Measurements from ENCODE around the gene TSTD1. TPM values are rescaled to one million over a fixed set of nuclear protein-coding genes. Genes with fewer than 3 reads are reported as not detected.

Gene TSTD1
- total and polyA plus RNA-seq, 2 experiments from 2014 or later, result 94.9 to 244 TPM

GRCh38 chr1:161077426-161077825 lies 38.7 kb upstream of the TSTD1 start (continued):
- TF ChIP-seq CTCF (conservative IDR thresholded peaks at IDR 0.05; ENCODE audit: low read depth in 2 of 2), result no peak
- TF ChIP-seq ETS1 (IDR thresholded peaks at IDR 0.05), result no peak

- no peaks in the 10 kb centered on the region; the same call in 1 of the 2 replicates for H3K9me2 ChIP-seq (ENCODE audit: insufficient read depth)
- H3K4me2 ChIP-seq, result no peak overlapping the region
- no peaks in the 10 kb centered on the region for H3K36me3 ChIP-seq (ENCODE audit: insufficient read depth)
- Mint-ChIP-seq H3K36me3 (ENCODE audit: low read depth) (no peaks in the 10 kb centered on the region), H3K27ac (no peak overlapping the region), H3K27me3 (ENCODE audit: insufficient read depth, low read depth, poor library complexity) (peaks cover 15% of the 10 kb centered on the region), H3K9me3 (no peaks in the 10 kb centered on the region), H3K4me1 (peaks cover 8% of the 10 kb centered on the region), H3K4me3 (no peak overlapping the region)
- H4K20me1 ChIP-seq (replicated peaks; ENCODE audit: insufficient read depth), result no peaks in the 10 kb centered on the region
- no peak overlapping the region for H3K4me3 ChIP-seq
- DNase-seq (ENCODE audit: low spot score) (no peak), ATAC-seq (no peak)
- H3K79me2 ChIP-seq (replicated peaks; ENCODE audit: insufficient read depth), result no peaks in the 10 kb centered on the region
- H3K27ac ChIP-seq (ENCODE audit: low read depth), result no peak overlapping the region
- no peak overlapping the region for H2AFZ ChIP-seq
- peaks cover 8% of the 10 kb centered on the region; the same call in 1 of the 2 replicates for H3K4me1 ChIP-seq (ENCODE audit: insufficient read depth)
- peaks cover 5% of the 10 kb centered on the region; the same call in 1 of the 2 replicates for H3F3A ChIP-seq (replicated peaks; ENCODE audit: low read depth)
- H3K27me3 ChIP-seq (ENCODE audit: insufficient read depth), result no peaks in the 10 kb centered on the region
- TF ChIP-seq ZNF462 (CRISPR knock-in tag; IDR thresholded peaks at IDR 0.05) (no peak), CTCF (conservative IDR thresholded peaks at IDR 0.05; ENCODE audit: low read depth in 2 of 2) (no peak), REST (IDR thresholded peaks at IDR 0.05; ENCODE audit: unreplicated experiment) (no peak), ETS1 (IDR thresholded peaks at IDR 0.05) (no peak), POLR2AphosphoS5 (IDR thresholded peaks at IDR 0.05; ENCODE audit: low read depth) (no peak), CREB1 (CRISPR knock-in tag; IDR thresholded peaks at IDR 0.05; ENCODE audit: low read depth) (no peak), ZNF331 (CRISPR knock-in tag; IDR thresholded peaks at IDR 0.05; ENCODE audit: low read depth) (no peak), JUNB (IDR thresholded peaks at IDR 0.05; ENCODE audit: unreplicated experiment) (no peak)
Observed at GRCh38 chr1:161076410-161076809, 37.6 kb upstream of the TSTD1 start.
